Measurements from ENCODE around the gene RNF4.

The RNF4 gene

GRCh38 chr4:2432991-2433530, 35.8 kb upstream of the RNF4 start:
- Mint-ChIP-seq H3K36me3 (no peaks in the 10 kb centered on the region), H3K4me1 (no peaks in the 10 kb centered on the region)

GRCh38 chr4:2433609-2434350, 35.1 kb upstream of the RNF4 start:
- H3K4me1 Mint-ChIP-seq, result no peaks in the 10 kb centered on the region
- H3K27me3 Mint-ChIP-seq, result peaks cover 16% of the 10 kb centered on the region
- ATAC-seq, result no peak
- no peak overlapping the region for H3K4me3 Mint-ChIP-seq
- no peaks in the 10 kb centered on the region for H3K36me3 Mint-ChIP-seq
- H3K27ac Mint-ChIP-seq, result no peak overlapping the region
- H3K9me3 Mint-ChIP-seq, result no peaks in the 10 kb centered on the region

More at GRCh38 chr4:2432991-2433530, 35.8 kb upstream of the RNF4 start:
- Mint-ChIP-seq H3K9me3 (no peaks in the 10 kb centered on the region), H3K27me3 (peaks cover 23% of the 10 kb centered on the region), H3K4me3 (no peak overlapping the region), H3K27ac (no peak overlapping the region)
- no peak for ATAC-seq

GRCh38 chr4:2434420-2434819, 34.5 kb upstream of the RNF4 start:
- no peak for ATAC-seq
- peaks cover 9% of the 10 kb centered on the region for H3K27me3 Mint-ChIP-seq
- no peaks in the 10 kb centered on the region for H3K9me3 Mint-ChIP-seq
- H3K4me3 Mint-ChIP-seq, result no peak overlapping the region
- H3K27ac Mint-ChIP-seq, result no peak overlapping the region
- no peaks in the 10 kb centered on the region for H3K4me1 Mint-ChIP-seq
- H3K36me3 Mint-ChIP-seq, result no peaks in the 10 kb centered on the region

GRCh38 chr4:2436301-2436700, 32.6 kb upstream of the RNF4 start:
- no peaks in the 10 kb centered on the region for H3K36me3 Mint-ChIP-seq
- H3K27ac Mint-ChIP-seq, result no peak overlapping the region
- H3K4me1 Mint-ChIP-seq, result peaks cover under 1% of the 10 kb centered on the region
- peaks cover 9% of the 10 kb centered on the region for H3K27me3 Mint-ChIP-seq
- no peak for ATAC-seq
- no peaks in the 10 kb centered on the region for H3K9me3 Mint-ChIP-seq
- no peak overlapping the region for H3K4me3 Mint-ChIP-seq

- H3K4me3 Mint-ChIP-seq, result no peak overlapping the region
- ATAC-seq, result no peak
These were observed 32.0 kb upstream of the RNF4 start for GRCh38 chr4:2436761-2437474.

GRCh38 chr4:2437475-2438215, 31.3 kb upstream of the RNF4 start:
- Mint-ChIP-seq H3K36me3 (no peaks in the 10 kb centered on the region), H3K27ac (no peak overlapping the region), H3K27me3 (peaks cover 9% of the 10 kb centered on the region), H3K4me3 (no peak overlapping the region), H3K9me3 (no peaks in the 10 kb centered on the region), H3K4me1 (peaks cover 8% of the 10 kb centered on the region)
- ATAC-seq, result no peak

More at GRCh38 chr4:2436761-2437474, 32.0 kb upstream of the RNF4 start:
- Mint-ChIP-seq H3K9me3 (no peaks in the 10 kb centered on the region), H3K36me3 (no peaks in the 10 kb centered on the region), H3K27me3 (peaks cover 9% of the 10 kb centered on the region), H3K4me1 (peaks cover 7% of the 10 kb centered on the region), H3K27ac (no peak overlapping the region)

- no peak for ATAC-seq
- H3K4me1 Mint-ChIP-seq, result peaks cover 8% of the 10 kb centered on the region
- no peaks in the 10 kb centered on the region for H3K36me3 Mint-ChIP-seq
- H3K27me3 Mint-ChIP-seq, result peaks cover 1% of the 10 kb centered on the region
- H3K9me3 Mint-ChIP-seq, result no peaks in the 10 kb centered on the region
- no peak overlapping the region for H3K27ac Mint-ChIP-seq
- H3K4me3 Mint-ChIP-seq, result no peak overlapping the region
These were observed 29.8 kb upstream of the RNF4 start for GRCh38 chr4:2438822-2439718.

GRCh38 chr4:2441393-2442174, 27.3 kb upstream of the RNF4 start:
- H3K36me3 Mint-ChIP-seq, result no peaks in the 10 kb centered on the region
- H3K27ac Mint-ChIP-seq, result no peak overlapping the region
- no peaks in the 10 kb centered on the region for H3K9me3 Mint-ChIP-seq
- H3K27me3 Mint-ChIP-seq, result no peaks in the 10 kb centered on the region
- peak; percentile 84 for ATAC-seq
- H3K4me3 Mint-ChIP-seq, result no peak overlapping the region
- H3K4me1 Mint-ChIP-seq, result peaks cover 8% of the 10 kb centered on the region

GRCh38 chr4:2442175-2442993, 26.5 kb upstream of the RNF4 start:
- no peaks in the 10 kb centered on the region for H3K27me3 Mint-ChIP-seq
- H3K4me1 Mint-ChIP-seq, result peaks cover 8% of the 10 kb centered on the region
- no peak for ATAC-seq
- H3K4me3 Mint-ChIP-seq, result no peak overlapping the region
- H3K36me3 Mint-ChIP-seq, result no peaks in the 10 kb centered on the region
- no peaks in the 10 kb centered on the region for H3K9me3 Mint-ChIP-seq
- H3K27ac Mint-ChIP-seq, result no peak overlapping the region

- peaks cover 8% of the 10 kb centered on the region for H3K4me1 Mint-ChIP-seq
- H3K9me3 Mint-ChIP-seq, result no peaks in the 10 kb centered on the region
- no peaks in the 10 kb centered on the region for H3K36me3 Mint-ChIP-seq
- no peaks in the 10 kb centered on the region for H3K27me3 Mint-ChIP-seq
- no peak for ATAC-seq
- no peak overlapping the region for H3K27ac Mint-ChIP-seq
- H3K4me3 Mint-ChIP-seq, result no peak overlapping the region
These were observed 25.7 kb upstream of the RNF4 start for GRCh38 chr4:2443061-2443730.

- no peaks in the 10 kb centered on the region for H3K36me3 Mint-ChIP-seq
- no peaks in the 10 kb centered on the region for H3K9me3 Mint-ChIP-seq
- no peak overlapping the region for H3K27ac Mint-ChIP-seq
- H3K4me3 Mint-ChIP-seq, result no peak overlapping the region
- no peaks in the 10 kb centered on the region for H3K27me3 Mint-ChIP-seq
- H3K4me1 Mint-ChIP-seq, result peaks cover 8% of the 10 kb centered on the region
- ATAC-seq, result no peak
These were observed 24.8 kb upstream of the RNF4 start for GRCh38 chr4:2443956-2444740.

- Mint-ChIP-seq H3K27me3 (no peaks in the 10 kb centered on the region), H3K4me3 (no peak overlapping the region), H3K36me3 (no peaks in the 10 kb centered on the region), H3K27ac (no peak overlapping the region), H3K4me1 (peaks cover 8% of the 10 kb centered on the region), H3K9me3 (no peaks in the 10 kb centered on the region)
- no peak for ATAC-seq
These were observed 23.8 kb upstream of the RNF4 start for GRCh38 chr4:2445130-2445529.
